ENCODE results near the gene TBC1D1.

The TBC1D1 gene

DNA sequence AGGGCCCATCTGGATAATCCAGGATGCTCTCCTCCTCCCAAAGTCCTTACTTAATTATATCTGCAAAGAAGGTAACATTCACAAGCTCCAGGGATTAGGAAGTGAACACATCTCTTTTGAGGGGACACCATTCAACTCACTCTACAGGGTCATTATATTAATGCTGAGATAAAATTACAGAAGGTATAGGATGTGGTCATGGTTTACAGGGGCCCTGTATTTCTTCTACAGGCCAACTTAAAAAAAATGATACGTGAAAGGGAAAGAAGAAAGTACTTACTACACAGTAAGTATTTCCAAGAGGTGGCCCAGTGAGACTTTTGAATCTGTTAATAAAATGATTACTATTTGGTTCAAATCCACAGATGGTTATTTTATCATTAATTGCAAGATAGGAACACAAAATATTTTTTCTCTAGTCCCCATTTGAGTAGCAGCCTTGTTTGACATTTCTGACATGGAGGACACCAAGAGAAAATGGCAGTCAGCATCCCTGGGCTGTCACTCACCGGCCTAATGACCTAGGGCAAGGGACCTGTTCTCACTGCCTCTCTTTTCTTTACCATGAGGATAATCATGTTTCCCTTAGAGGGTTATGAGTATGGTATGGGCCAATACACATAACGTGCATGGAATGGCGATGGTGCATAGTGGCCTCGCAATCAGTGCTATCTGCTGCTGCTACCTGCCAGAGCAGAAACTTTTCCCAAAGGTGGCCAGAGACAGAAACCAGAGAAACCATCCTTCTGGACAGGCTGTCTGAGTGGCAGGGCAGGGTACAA lies 209.8 kb downstream of the TBC1D1 start:
- Mint-ChIP-seq H3K27ac (peak overlapping the region; percentile 34 to 84 (median 81)), H3K4me1 (peaks cover 22% of the 10 kb centered on the region), H3K36me3 (ENCODE audit: low read depth) (peaks cover 49% of the 10 kb centered on the region), H3K9me3 (no peaks in the 10 kb centered on the region), H3K27me3 (ENCODE audit: low read depth) (no peaks in the 10 kb centered on the region), H3K4me3 (no peak overlapping the region)
- TF ChIP-seq CTCF (IDR thresholded peaks at IDR 0.05; ENCODE audit: unreplicated experiment in 3 of 3), result no peak

- H3K4me1 Mint-ChIP-seq, result peaks cover 31% of the 10 kb centered on the region
- H3K36me3 Mint-ChIP-seq (ENCODE audit: low read depth), result peaks cover 45% of the 10 kb centered on the region
- H3K4me3 Mint-ChIP-seq, result no peak overlapping the region
- no peak for TF ChIP-seq CTCF (IDR thresholded peaks at IDR 0.05; ENCODE audit: unreplicated experiment in 3 of 3)
- no peaks in the 10 kb centered on the region for H3K9me3 Mint-ChIP-seq
- no peaks in the 10 kb centered on the region for H3K27me3 Mint-ChIP-seq (ENCODE audit: low read depth)
- H3K27ac Mint-ChIP-seq, result peak overlapping the region in 1 of 3 experiments; percentile 14
Measured at GRCh38 chr4:38101563-38101962, 210.7 kb downstream of the TBC1D1 start.

DNA sequence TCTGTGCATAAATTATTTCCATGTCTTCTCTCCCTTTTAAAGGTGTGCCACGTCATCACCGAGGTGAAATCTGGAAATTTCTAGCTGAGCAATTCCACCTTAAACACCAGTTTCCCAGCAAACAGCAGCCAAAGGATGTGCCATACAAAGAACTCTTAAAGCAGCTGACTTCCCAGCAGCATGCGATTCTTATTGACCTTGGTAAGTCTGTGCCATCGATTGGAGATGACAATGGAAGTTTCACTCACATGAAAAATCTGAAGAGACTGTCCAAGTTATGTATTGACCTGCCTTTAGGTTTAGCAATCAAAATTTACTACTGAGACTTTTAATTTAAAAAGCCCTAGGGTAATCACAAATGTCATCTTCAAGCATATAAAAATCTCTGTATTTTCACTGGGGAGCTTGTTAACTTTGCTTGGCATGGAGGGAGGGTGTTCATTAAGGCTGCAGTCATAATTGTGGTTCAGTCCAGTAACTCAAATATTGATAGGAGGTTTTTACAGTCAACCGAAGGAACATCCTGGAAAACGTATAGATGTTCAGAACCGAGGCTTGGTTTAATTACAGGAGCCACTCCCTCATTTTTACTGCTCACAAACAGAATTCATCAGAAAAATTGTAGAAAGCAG lies 212.2 kb downstream of the TBC1D1 start:
- Mint-ChIP-seq H3K27me3 (ENCODE audit: low read depth) (no peaks in the 10 kb centered on the region), H3K9me3 (no peaks in the 10 kb centered on the region), H3K4me1 (peaks cover 44% of the 10 kb centered on the region), H3K36me3 (ENCODE audit: low read depth) (peaks cover 47% of the 10 kb centered on the region), H3K27ac (peak overlapping the region in 2 of 3 experiments; percentile 13 to 17), H3K4me3 (no peak overlapping the region)
- no peak for TF ChIP-seq CTCF (IDR thresholded peaks at IDR 0.05; ENCODE audit: unreplicated experiment in 3 of 3)

DNA sequence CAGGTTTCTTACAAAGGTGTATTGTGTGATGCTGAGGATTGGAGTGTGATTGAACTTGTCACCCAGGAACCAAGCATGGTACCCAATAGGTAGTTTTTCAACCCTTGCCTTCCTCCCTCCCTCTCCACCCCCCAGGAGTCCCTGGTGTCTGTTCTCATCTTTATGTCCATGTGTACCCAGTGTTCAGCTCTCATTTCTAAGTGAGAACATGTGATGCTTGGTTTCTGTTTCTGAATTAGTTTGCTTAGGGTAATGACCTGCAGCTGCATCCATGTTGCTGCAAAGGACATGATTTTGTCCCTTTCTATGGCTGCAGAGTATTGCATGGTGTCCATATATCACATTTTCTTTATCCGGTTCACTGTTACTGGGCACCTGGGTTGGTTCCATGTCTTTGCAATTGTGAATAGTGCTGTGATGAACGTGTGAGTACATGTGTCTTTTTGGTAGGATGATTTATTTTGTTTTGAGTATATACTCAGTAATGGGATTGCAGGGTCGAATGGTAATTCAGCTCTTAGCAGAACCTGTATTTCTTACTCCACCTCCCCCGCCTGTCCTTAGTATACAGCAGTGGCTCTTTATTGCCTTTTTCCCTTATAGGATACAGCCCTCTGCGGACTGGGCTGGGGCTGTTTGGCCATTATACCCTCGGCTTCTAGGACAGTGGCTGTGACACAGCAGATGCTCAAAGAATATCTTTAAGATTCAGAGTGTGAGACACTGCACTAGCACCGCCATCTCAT lies 214.8 kb downstream of the TBC1D1 start:
- no peaks in the 10 kb centered on the region for H3K9me3 Mint-ChIP-seq
- H3K27ac Mint-ChIP-seq, result peak overlapping the region; percentile 36 to 90 (median 59)
- H3K4me1 Mint-ChIP-seq, result peaks cover 59% of the 10 kb centered on the region
- H3K4me3 Mint-ChIP-seq, result no peak overlapping the region
- TF ChIP-seq CTCF (IDR thresholded peaks at IDR 0.05; ENCODE audit: unreplicated experiment in 3 of 3), result no peak
- H3K36me3 Mint-ChIP-seq (ENCODE audit: low read depth), result peaks cover 58% of the 10 kb centered on the region
- H3K27me3 Mint-ChIP-seq (ENCODE audit: low read depth), result no peaks in the 10 kb centered on the region

GRCh38 chr4:38106311-38106710 lies 215.4 kb downstream of the TBC1D1 start:
- Mint-ChIP-seq H3K4me3 (no peak overlapping the region), H3K27me3 (ENCODE audit: low read depth) (no peaks in the 10 kb centered on the region), H3K36me3 (ENCODE audit: low read depth) (peaks cover 58% of the 10 kb centered on the region), H3K9me3 (no peaks in the 10 kb centered on the region), H3K4me1 (peaks cover 62% of the 10 kb centered on the region), H3K27ac (peak overlapping the region; percentile 36 to 90 (median 66))
- TF ChIP-seq CTCF (IDR thresholded peaks at IDR 0.05; ENCODE audit: unreplicated experiment in 3 of 3), result no peak

All from nephron (organoid).